ENCODE measurements around the gene PRSS53.

Gene PRSS53

DNA sequence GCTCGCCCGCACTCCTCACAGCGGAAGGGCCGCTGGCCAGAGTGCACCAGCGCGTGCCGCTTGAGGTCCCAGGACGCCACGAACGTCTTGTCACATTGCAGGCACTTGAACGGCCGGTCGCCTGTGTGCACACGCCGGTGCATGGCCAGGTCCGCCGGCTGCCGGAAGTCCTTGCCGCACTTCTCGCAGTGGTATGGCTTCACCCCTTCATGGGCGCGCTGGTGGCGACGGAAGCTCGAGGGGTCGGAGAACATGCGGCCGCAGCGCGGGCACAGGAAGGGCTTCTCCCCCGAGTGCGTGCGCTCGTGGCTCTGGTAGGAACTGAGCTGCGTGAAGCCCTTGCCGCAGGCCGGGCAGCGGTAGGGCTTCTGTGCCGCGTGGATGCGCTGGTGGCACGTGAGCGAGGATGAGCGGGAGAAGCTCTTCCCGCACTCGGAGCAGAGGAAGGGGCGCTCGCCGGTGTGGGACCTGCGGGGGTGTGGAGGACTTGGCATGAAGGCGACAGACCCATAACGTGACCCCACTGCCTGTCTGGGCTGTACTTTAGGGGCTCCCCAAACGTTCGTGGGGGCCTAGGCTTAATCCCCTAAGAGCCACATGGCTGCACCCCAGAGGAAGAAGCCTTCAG is 26.8 kb downstream of the PRSS53 start:
- peaks cover 43% of the 10 kb centered on the region for H3K36me3 ChIP-seq (ENCODE audit: control insufficient read depth, insufficient read depth, low read length)
- no peak overlapping the region for H3K27ac ChIP-seq (ENCODE audit: low read depth, low read length, severe bottlenecking)
- no peak overlapping the region for H3K4me3 ChIP-seq (ENCODE audit: extremely low read depth, insufficient read depth, low read length, poor library complexity, severe bottlenecking)
- 95 to 97% methylated on average over 54 of the region's 54 CpGs for WGBS, 2 experiments (ENCODE audit: insufficient coverage in 2 of 2)
- no peaks in the 10 kb centered on the region for H3K9me3 ChIP-seq (ENCODE audit: control insufficient read depth, low read length)
- H3K4me1 ChIP-seq (ENCODE audit: control insufficient read depth, insufficient read depth, low read length, poor library complexity, severe bottlenecking), result peaks cover 13% of the 10 kb centered on the region

DNA sequence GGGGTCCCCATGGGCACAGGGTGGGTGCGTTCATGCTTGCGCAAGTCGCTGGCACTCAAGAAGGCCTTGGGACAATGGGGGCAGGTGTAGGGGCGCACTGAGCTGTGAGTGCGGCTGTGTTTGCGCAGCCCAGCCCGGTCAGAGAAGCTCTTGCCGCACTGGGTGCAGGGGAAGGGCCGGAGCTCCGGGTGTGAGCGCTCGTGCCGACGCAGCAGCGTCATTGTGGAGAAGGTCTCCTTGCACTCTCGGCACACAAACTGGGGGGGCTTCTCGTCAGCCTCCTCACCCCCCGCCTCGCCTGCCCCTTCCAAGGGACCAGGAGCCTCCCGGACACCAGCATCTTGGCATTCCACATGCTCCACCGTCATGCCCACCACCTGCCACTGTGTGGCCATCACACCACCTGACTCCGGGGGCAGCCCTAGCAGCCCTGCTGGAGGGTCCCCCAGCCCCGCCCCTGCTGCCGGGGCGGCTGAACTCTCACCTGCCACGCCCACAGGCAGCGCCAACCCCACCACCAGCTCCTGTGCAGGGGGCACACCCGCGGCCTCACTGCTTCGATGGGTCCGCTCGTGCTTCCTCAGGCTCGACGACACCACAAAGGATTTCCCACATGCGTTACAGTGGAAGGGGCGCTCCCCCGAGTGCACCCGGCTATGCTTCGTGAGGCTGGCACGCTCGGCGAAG is 27.5 kb downstream of the PRSS53 start:
- Histone ChIP-seq H3K27ac (ENCODE audit: low read depth, low read length, severe bottlenecking) (no peak overlapping the region), H3K9me3 (ENCODE audit: control insufficient read depth, low read length) (no peaks in the 10 kb centered on the region), H3K4me3 (ENCODE audit: extremely low read depth, insufficient read depth, low read length, poor library complexity, severe bottlenecking) (no peak overlapping the region), H3K36me3 (ENCODE audit: control insufficient read depth, insufficient read depth, low read length) (peaks cover 43% of the 10 kb centered on the region), H3K4me1 (ENCODE audit: control insufficient read depth, insufficient read depth, low read length, poor library complexity, severe bottlenecking) (peaks cover 13% of the 10 kb centered on the region)
- WGBS, 2 experiments (ENCODE audit: insufficient coverage in 2 of 2), result 95 to 97% methylated on average over 41 of the region's 42 CpGs

DNA sequence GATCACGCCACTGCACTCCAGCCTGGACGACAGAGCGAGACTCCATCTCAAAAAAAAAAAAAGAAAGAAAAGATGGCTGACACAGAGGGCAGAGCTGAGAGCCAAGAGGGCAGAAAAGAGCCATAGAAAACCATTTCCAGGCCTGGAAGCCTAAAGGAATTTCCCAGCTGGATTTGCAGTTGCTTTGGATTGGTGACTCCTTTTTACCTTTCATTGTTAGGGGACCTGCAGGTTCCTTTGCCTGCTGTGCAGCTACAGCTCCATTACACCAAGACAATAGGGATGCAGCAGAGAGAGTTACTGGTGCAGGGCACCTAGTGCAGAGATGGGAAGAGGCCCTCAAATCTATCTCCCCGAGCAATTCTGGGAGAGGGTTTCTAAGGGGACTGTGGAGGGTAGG is 33.1 kb downstream of the PRSS53 start:
- H3K36me3 ChIP-seq (ENCODE audit: control insufficient read depth, insufficient read depth, low read length), result peaks cover 20% of the 10 kb centered on the region
- 67 to 91% methylated on average over 1 to 4 of the region's 4 CpGs for WGBS, 2 experiments (ENCODE audit: insufficient coverage in 2 of 2)
- peaks cover 6% of the 10 kb centered on the region for H3K4me1 ChIP-seq (ENCODE audit: control insufficient read depth, insufficient read depth, low read length, poor library complexity, severe bottlenecking)
- no peaks in the 10 kb centered on the region for H3K9me3 ChIP-seq (ENCODE audit: control insufficient read depth, low read length)
- no peak overlapping the region for H3K27ac ChIP-seq (ENCODE audit: low read depth, low read length, severe bottlenecking)
- H3K4me3 ChIP-seq (ENCODE audit: extremely low read depth, insufficient read depth, low read length, poor library complexity, severe bottlenecking), result no peak overlapping the region

DNA sequence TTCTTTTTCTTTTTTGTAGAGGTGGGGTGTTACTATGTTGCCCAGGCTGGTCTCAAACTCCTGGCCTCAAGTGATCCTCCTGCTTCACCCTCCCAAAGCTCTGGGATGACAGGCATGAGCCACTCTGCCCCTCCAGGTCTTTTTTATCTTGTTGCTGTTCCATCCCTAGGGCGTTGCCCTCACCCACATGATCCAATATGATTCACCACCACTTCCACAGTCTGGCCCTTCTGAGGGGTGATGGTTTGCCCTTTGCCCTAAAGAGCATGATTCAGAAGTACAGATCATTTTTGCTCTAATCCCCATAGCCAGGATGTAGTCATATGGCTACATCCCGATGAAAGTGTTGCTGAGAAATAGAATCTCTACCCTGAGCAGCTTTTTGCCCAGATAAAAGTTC is 36.6 kb downstream of the PRSS53 start:
- WGBS, 2 experiments (ENCODE audit: insufficient coverage in 2 of 2), result 78% methylated on average over 1 of the region's 2 CpGs; no CpG with 5 or more reads in 1 of the 2 experiments
- no peak overlapping the region for H3K27ac ChIP-seq (ENCODE audit: low read depth, low read length, severe bottlenecking)
- no peak overlapping the region for H3K4me3 ChIP-seq (ENCODE audit: extremely low read depth, insufficient read depth, low read length, poor library complexity, severe bottlenecking)
- H3K9me3 ChIP-seq (ENCODE audit: control insufficient read depth, low read length), result no peaks in the 10 kb centered on the region
- no peaks in the 10 kb centered on the region for H3K36me3 ChIP-seq (ENCODE audit: control insufficient read depth, insufficient read depth, low read length)
- H3K4me1 ChIP-seq (ENCODE audit: control insufficient read depth, insufficient read depth, low read length, poor library complexity, severe bottlenecking), result peaks cover 6% of the 10 kb centered on the region

DNA sequence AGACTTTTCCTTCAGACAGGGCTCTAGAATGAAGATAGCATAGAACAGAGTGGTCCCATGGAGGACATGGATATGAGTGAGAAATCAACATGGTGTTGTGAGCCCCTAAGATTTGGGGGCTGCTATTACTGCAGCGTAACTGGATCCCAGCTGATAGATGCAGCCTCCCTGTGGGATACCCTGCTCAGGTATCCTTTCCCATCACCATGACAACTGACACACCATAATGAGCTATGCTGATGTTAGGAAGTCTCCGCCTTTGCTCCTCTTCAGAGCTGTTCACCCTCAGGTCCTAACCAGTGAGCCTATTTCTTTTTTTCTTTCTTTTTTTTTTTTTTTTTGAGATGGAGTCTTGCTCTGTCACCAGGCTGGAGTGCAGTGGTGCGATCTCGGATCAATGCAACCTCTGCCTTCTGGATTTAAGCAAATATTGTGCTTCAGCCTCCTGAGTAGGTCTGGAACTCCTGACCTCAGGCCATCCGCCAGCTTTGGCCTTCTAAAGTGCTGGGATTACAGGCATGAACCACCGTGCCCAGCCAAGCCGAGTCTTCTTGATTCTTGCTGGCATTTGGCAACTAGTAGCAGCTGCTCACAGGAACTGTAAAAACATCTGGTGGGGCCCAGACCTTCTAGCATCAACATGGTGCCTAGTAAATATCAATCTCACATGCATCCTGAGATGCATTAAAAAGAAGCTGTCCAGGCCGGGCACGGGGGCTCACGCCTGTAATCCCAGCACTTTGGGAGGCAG is 38.3 kb downstream of the PRSS53 start:
- Histone ChIP-seq H3K4me1 (ENCODE audit: control insufficient read depth, insufficient read depth, low read length, poor library complexity, severe bottlenecking) (peaks cover 6% of the 10 kb centered on the region), H3K4me3 (ENCODE audit: extremely low read depth, insufficient read depth, low read length, poor library complexity, severe bottlenecking) (no peak overlapping the region), H3K27ac (ENCODE audit: low read depth, low read length, severe bottlenecking) (no peak overlapping the region), H3K36me3 (ENCODE audit: control insufficient read depth, insufficient read depth, low read length) (no peaks in the 10 kb centered on the region), H3K9me3 (ENCODE audit: control insufficient read depth, low read length) (no peaks in the 10 kb centered on the region)
- 84 to 95% methylated on average over 8 to 9 of the region's 10 CpGs for WGBS, 2 experiments (ENCODE audit: insufficient coverage in 2 of 2)

DNA sequence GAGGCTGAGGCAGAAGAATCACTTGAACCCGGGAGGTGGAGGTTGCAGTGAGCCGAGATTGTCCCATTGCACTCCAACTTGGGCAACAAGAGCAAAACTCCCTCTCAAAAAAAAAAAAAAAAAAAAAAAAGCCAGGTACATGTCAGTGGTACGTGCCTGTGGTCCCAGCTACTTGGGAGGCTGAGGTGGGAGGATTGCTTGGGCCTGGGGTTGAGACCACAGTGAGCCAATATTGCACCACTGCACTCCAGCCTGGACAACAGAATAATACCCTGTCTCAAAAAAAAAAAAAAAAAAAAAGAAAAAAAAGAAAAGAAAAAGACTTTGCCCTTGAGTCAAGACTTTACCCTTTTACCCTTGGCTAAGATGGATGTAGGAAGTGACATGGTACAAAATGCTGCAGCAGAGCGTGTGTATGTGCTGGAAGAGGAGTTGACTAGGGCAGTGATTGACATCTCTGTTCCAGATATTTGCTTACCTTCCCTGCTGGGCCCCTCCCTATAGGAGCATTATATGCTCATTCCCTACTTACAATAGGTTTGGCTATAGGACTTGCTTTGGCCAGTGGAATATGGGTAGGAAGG is 44.8 kb downstream of the PRSS53 start:
- H3K4me3 ChIP-seq (ENCODE audit: extremely low read depth, insufficient read depth, low read length, poor library complexity, severe bottlenecking), result no peak overlapping the region
- H3K27ac ChIP-seq (ENCODE audit: low read depth, low read length, severe bottlenecking), result no peak overlapping the region
- H3K36me3 ChIP-seq (ENCODE audit: control insufficient read depth, insufficient read depth, low read length), result peaks cover 24% of the 10 kb centered on the region
- H3K9me3 ChIP-seq (ENCODE audit: control insufficient read depth, low read length), result no peaks in the 10 kb centered on the region
- WGBS, 2 experiments (ENCODE audit: insufficient coverage in 2 of 2), result 83% methylated on average over 1 of the region's 4 CpGs; no CpG with 5 or more reads in 1 of the 2 experiments
- H3K4me1 ChIP-seq (ENCODE audit: control insufficient read depth, insufficient read depth, low read length, poor library complexity, severe bottlenecking), result no peaks in the 10 kb centered on the region

DNA sequence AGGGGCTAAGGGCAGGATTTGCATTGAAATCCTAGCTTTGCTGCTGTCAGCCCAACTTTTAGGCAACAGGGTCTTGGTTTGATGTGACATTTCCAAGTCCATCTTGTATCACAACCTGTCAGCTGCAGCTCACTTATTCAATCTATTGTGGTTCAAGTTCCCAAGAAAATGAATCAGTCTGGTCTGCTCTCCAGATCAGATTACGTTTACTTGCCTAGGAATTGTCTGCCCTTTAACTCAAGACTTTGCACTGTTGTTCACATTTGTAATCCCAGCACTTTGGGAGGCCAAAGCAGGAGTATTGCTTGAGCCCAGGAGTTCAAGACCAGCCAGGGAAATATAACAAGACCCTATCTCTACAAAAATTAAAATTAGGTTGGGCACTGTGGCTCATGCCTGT is 45.4 kb downstream of the PRSS53 start:
- no peak overlapping the region for H3K4me3 ChIP-seq (ENCODE audit: extremely low read depth, insufficient read depth, low read length, poor library complexity, severe bottlenecking)
- H3K9me3 ChIP-seq (ENCODE audit: control insufficient read depth, low read length), result no peaks in the 10 kb centered on the region
- no peak overlapping the region for H3K27ac ChIP-seq (ENCODE audit: low read depth, low read length, severe bottlenecking)
- no peaks in the 10 kb centered on the region for H3K4me1 ChIP-seq (ENCODE audit: control insufficient read depth, insufficient read depth, low read length, poor library complexity, severe bottlenecking)
- WGBS, 2 experiments (ENCODE audit: insufficient coverage in 2 of 2), result 83% methylated on average over 1 of the region's 1 CpG
- H3K36me3 ChIP-seq (ENCODE audit: control insufficient read depth, insufficient read depth, low read length), result peaks cover 29% of the 10 kb centered on the region

DNA sequence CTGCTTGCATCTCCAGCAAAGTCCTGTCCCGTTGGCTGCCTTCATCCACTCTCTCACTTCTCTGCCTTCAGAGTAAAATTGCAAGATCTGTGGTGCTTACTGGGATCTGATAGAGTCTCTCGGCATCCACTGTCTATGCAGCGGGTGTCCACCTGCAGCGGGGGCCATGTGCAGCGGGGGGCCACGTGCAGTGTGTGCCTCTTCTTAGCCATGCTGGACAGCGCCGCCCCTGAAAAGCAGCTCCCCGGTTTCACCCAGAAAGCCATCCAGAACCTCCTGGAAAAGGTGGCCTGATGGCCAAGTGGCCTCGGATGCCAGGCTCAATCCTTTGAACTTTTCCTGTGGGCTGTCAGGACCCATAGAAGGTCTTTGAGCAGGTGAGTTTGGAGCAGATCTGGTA is 45.9 kb downstream of the PRSS53 start:
- WGBS, 2 experiments (ENCODE audit: insufficient coverage in 2 of 2), result 91 to 93% methylated on average over 9 of the region's 10 CpGs
- Histone ChIP-seq H3K27ac (ENCODE audit: low read depth, low read length, severe bottlenecking) (no peak overlapping the region), H3K9me3 (ENCODE audit: control insufficient read depth, low read length) (no peaks in the 10 kb centered on the region)

DNA sequence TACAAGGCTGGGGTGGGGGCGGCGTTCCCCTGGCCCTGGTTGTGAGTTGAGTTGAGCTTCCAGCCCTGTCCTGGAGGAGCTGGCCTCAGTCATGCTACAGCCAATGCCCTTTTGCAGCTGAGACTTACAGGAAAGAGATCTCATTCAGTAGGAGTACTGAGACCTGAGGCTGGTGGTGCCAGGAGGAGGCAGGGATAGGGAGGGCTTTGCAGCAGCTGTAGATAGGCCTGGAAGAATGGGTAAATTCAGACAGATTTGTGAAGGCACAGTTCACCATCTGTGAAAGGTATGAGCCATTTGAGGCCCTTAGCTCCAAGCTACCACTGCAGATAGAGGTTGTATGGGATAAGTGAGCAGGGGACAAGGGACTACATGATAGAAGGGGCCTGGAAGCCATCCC is 49.8 kb downstream of the PRSS53 start:
- Histone ChIP-seq H3K4me1 (ENCODE audit: control insufficient read depth, insufficient read depth, low read length, poor library complexity, severe bottlenecking) (no peaks in the 10 kb centered on the region), H3K27ac (ENCODE audit: low read depth, low read length, severe bottlenecking) (no peak overlapping the region), H3K36me3 (ENCODE audit: control insufficient read depth, insufficient read depth, low read length) (peaks cover 51% of the 10 kb centered on the region), H3K4me3 (ENCODE audit: extremely low read depth, insufficient read depth, low read length, poor library complexity, severe bottlenecking) (no peak overlapping the region), H3K9me3 (ENCODE audit: control insufficient read depth, low read length) (no peaks in the 10 kb centered on the region)
- WGBS, 2 experiments (ENCODE audit: insufficient coverage in 2 of 2), result 90 to 100% methylated on average over 2 of the region's 2 CpGs

More for the DNA sequence above, 45.9 kb downstream of the PRSS53 start:
- Histone ChIP-seq H3K4me3 (ENCODE audit: extremely low read depth, insufficient read depth, low read length, poor library complexity, severe bottlenecking) (no peak overlapping the region), H3K36me3 (ENCODE audit: control insufficient read depth, insufficient read depth, low read length) (peaks cover 29% of the 10 kb centered on the region), H3K4me1 (ENCODE audit: control insufficient read depth, insufficient read depth, low read length, poor library complexity, severe bottlenecking) (no peaks in the 10 kb centered on the region)

DNA sequence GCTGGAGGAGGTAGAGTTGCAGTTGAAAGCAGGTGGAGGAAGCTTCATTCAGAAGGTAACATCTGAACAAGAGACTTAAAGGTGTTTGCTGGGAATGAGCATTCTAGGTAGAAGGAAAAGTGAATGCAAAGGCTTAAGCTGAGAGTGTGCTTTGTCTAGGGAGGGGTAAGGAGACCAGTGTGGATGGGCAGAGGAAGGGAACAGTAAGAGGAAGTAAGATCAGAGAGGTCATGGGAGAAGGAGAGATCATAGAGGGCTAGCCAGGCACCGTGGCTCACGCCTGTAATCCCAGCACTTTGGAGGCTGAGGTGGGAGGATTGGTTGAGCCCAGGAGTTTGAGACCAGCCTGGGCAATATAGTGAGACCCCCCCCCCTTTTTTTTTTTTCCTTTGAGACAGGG is 52.1 kb downstream of the PRSS53 start:
- H3K36me3 ChIP-seq (ENCODE audit: control insufficient read depth, insufficient read depth, low read length), result peaks cover 49% of the 10 kb centered on the region
- no peak overlapping the region for H3K27ac ChIP-seq (ENCODE audit: low read depth, low read length, severe bottlenecking)
- peaks cover 10% of the 10 kb centered on the region for H3K4me1 ChIP-seq (ENCODE audit: control insufficient read depth, insufficient read depth, low read length, poor library complexity, severe bottlenecking)
- no peak overlapping the region for H3K4me3 ChIP-seq (ENCODE audit: extremely low read depth, insufficient read depth, low read length, poor library complexity, severe bottlenecking)
- 70 to 82% methylated on average over 2 of the region's 2 CpGs for WGBS, 2 experiments (ENCODE audit: insufficient coverage in 2 of 2)
- H3K9me3 ChIP-seq (ENCODE audit: control insufficient read depth, low read length), result no peaks in the 10 kb centered on the region
